Measurements from ENCODE around the gene MLYCD.

DNA sequence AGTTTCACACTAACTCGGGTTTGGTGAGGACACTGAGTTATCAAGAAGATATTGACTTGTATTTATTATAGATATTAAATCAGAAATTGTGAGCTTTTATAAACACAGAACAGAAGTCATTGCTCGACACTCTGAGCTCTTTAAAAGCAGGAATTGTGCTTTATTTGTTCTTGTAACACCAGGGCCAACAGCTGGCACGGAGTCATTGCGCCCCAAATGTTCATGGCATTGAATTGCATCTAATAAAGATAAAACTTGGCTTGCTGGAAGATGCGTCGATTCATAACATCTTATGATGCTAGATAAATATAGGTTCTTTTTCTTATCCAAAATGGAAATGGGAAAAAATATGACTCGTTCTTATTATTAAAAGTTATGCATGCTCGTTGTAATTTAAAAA, 11.8 kb upstream of the MLYCD start:
- TF ChIP-seq, protein P1, sequence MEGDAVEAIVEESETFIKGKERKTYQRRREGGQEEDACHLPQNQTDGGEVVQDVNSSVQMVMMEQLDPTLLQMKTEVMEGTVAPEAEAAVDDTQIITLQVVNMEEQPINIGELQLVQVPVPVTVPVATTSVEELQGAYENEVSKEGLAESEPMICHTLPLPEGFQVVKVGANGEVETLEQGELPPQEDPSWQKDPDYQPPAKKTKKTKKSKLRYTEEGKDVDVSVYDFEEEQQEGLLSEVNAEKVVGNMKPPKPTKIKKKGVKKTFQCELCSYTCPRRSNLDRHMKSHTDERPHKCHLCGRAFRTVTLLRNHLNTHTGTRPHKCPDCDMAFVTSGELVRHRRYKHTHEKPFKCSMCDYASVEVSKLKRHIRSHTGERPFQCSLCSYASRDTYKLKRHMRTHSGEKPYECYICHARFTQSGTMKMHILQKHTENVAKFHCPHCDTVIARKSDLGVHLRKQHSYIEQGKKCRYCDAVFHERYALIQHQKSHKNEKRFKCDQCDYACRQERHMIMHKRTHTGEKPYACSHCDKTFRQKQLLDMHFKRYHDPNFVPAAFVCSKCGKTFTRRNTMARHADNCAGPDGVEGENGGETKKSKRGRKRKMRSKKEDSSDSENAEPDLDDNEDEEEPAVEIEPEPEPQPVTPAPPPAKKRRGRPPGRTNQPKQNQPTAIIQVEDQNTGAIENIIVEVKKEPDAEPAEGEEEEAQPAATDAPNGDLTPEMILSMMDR (IDR thresholded peaks at IDR 0.05) = no peak
- no peak for TF ChIP-seq POLR2A (IDR thresholded peaks at IDR 0.05)

Data from right lobe of liver (tissue), 4 donors.